HG03139 (cell line): ENCODE data around the gene STON1.
"Not testable (repeated sequence)": the region's sequence is repeated elsewhere in the genome, so short reads cannot be mapped to it uniquely, and the experiment has no call there.

Source experiments
- ATAC-seq: cut with Tn5 transposase; IDR thresholded peaks from one replicate; pipeline ENCODE4 v1.9.1; 2021; ENCODE audit not compliant: unreplicated experiment

STON1 gene

DNA sequence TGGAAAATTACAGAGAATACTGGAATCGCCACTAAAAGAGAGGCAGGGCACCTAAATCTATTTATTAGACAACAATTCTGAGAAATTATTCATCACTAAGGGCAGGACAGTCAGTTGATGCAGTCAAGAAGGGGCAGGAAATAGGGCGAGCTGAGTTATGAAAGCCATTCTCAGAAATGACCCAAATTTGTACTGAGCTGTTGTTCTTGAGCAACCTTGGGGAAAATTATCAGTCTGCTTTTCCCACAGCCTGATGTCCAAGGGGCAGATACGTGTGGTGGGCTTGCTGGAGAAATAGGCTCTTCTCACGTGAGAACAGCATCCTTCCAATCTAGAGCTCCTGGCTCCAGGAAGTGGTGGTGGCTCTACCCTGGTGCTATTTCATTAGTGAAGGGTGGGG, 38.6 kb downstream of the STON1 start:
- no peak for ATAC-seq

DNA sequence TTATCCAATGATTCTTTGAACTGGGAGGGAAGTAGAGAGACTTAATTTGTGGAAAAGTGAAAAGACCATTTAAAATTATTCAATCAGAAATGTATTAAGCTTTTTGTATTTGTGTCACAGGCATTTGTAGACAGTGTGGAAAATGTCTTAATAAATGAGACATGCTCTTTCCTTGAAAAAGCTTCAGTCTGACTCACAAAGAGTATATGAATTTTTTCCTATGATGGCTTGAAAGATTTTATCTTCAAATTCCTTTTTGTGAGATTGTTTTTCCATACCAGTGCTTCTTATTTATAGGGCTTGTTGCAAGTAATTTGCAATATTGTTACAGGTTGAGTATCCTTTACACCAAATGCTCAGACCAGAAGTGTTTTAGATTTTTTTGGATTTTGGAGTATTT, 39.5 kb downstream of the STON1 start:
- no peak for ATAC-seq

DNA sequence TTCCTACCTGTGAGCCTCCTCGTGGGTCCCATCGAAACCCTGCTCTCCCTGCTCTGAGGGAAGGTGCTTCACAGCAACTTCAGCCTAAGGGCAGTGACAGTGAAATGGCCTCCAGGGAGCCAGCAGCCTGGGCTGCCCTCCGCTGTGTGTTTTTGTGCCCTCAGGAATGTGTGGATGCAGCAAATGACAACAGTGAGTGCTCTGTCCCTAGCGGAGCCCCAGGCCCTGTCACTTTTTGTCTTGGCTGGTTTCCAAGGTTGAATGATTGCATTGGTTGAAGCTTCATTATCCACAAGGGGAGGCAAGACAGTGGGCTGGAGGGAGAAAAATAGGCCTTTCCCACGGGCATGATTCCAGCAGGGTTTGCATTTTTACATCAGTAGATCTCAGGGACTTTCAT, 42.9 kb downstream of the STON1 start:
- no peak for ATAC-seq

DNA sequence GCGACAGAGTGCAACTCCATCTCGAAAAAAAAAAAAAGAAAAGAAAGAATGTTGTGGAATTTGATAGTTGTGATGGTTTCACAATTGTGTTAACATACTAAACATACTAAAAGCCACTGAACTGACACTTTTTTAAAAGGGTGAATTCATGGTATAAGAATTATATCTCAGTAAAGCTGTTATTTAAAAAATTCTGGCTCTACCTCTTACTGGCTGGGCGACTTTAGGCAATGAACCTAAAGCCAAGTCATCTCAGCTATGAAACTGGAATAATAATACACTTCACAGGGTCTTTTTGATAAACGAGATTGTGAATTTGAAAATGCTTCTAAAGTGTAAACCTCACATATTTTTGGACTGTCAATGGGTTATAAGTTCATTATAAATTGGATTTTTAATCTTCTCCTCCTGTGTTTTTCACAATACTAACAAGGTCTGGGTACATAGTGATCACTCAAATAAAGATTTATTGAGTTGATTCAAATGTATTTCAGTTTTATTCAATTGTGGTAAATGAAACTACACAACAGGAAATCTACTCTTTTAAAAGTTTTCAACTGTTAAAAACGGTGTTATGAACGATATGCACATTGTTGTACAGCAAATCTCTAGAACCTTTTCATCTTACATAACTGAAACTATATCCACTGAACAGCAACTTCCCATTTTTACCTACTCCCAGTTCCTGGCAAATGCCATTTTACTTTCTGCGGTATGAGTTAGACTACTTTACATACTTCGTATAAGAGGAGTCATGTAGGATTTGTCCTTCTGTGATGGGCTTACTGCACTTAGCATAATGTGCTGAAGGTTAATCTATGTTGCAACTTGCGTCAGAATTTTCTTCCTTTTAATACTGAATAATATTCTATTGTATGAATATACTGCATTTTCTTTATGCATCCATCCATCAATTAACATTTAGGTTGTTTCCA, 44.7 kb downstream of the STON1 start:
- no peak for ATAC-seq

DNA sequence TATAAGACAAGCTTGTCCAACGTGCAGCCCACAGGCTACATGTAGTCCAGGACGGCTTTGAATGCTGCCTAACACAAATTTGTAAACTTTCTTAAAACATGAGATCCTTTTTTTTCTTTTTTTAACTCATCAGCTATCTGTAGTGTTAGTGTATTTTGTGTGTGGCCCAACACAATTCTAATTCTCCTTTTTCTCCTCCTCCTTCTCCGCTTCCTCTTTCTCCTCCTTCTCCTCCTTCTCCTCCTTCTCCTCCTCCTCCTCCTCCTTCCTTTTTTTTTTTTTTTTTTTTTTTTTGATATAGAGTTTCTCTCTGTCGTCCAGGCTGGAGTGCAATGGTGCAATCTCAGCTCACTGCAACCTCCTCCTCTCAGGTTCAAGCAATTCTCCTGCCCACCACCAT, 48.4 kb downstream of the STON1 start:
- no peak for ATAC-seq

DNA sequence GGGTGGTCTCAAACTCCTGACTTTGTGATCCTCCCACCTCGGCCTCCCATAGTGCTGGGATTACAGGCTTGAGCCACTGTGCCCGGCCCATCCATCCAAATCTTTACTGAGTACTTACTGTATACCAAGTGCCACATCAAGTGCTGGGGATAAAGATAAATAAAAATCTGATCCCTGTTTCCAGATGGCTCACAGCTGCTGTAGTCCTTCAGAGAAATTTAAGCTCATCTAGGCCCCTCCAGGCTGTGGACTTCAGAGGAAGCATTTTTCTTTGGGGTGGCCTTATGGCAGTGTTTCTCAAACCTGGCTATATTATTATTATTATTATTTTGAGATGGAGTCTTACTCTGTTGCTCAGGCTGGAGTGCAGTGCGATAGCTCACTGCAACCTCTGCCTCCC, 54.0 kb downstream of the STON1 start:
- no peak for ATAC-seq

DNA sequence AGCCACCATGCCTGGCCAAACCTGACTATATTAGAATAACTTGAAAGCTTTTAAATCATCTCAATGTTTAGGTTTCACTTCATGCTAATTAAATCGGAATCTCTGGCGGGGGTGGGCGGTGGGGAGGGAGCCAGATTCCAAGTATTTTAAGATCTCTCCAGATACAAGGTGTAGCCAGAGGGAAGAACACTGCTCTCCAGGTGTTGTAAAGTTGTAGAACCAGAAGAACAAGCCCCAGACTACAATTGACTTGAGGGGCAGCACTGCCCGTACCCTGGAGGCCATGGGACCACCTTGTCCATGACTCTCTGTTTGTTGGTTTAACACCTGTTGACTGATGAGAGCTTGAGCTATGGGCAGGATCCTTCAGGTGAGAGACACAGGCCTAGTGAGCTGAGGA, 54.6 kb downstream of the STON1 start:
- no peak for ATAC-seq

DNA sequence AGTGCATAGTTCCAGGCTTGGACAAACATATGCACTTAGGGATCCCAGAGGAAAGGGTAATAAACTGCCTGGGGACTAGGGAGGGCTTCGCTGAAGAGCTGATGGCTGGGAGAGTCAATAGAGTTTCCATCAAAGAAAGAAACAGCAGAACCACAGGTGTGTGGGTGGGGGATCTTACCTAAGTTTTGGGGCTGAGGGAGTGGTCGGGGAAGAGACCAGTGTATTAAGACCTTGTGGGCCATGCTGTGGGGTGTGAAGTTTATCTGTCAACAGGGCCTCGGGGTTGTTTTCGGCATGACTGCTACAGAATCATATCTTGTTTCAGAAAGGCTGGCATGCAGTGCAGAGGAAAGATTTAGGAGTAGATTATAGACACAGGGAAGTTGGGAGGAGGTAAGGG, 56.5 kb downstream of the STON1 start:
- ATAC-seq = no peak

DNA sequence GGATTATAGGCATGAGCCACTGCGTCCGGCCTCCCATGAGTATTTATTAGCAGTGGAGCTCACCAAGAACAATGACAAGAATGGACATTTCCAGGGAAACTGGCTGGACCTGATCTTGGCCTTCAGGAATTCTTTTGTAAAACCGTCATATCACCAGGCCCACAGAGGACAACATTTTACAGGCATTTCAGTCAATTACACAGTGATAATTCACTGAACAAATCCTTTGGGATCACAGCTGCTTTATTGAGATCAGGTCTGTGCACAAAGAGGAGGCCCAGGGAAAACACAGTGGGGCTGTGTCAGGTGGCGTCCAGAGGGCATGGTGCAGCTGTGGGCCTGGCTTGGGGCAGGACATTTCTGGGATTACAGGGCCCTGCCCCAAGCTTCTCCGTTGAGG, 57.6 kb downstream of the STON1 start:
- ATAC-seq = no peak

DNA sequence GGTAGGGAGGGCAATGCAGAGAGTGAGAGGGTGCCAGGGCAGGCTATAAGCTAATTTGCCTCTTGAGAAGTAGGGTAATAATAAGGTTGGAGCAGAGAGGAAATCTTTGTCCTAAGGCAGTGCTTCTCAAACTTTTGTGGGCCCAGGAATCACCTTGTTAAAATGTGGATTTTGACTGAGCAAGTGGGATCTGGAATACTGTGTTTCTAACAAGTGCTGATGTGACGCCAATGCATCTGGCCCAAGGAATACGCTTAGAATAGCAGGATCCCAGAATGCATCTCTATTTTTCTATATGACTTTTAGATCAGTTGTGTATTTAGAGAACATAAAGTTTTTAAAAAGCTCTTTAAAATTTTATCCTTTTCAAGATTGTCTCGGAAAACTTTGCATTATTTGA, 58.0 kb downstream of the STON1 start:
- no peak for ATAC-seq

DNA sequence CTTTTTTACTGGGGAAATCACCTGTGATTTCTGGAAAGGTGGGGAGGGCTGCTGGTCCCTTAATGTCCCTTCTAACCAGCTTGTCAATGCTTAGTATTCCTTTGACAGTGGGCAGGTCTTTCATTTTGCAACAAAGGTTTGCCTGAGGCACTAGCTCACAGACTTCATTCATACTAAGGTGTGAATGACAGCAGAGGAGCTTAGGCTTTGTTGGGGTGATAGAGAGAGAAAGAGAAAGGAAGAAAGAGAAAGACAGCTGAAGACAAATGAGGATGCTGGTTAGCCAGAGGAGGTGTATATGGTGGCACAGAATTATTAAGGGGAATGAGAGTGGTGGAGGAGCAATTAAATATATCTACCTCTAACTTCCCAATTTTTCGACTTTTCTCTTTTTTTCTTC, 58.8 kb downstream of the STON1 start:
- ATAC-seq = no peak

DNA sequence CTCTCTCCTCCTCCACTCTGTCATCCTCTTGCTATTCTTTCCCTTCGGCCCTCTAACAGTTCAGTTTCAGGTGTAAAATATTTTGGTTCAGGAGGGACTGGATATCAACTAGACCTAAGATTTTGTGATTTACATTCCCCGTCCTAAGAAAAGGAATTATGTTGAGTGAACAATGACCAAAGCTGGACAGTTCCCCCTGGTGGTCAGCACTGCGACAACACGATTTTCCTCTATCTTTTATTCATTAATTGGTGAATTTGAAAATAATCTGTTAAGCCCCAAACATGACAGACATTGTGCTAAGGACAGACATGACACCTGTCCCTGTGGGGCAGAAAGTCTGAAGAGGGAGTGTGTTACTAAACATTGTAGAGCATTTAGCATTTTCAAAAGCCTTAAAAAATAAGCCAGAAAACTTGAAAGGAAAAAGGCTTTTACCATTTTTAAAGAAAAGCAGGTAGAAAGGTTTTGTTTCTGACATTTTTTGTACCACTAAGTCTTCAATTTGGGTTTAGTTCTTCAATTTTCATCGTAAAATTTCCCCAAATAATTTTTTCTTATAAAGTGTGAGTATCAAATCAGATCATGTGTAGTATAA, 59.3 kb downstream of the STON1 start:
- no peak for ATAC-seq

DNA sequence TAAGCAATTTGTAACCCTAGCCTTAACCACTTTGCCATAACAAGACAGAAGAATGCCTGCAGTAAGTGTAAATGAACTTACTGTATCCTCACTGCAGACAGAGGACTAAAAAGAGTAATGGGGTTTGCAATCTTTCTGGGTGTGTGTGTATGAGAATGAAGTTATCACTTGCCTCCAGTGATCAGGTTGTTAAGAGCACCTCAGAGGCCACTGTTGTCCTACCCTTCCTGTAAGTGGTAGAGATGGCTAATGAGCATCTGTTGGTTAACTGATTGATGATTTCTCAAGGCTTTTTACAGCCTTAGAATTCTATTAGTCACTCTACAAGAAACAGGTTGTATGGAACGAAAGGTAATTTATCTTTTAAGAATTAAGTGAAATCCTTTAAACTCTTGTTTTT, 60.1 kb downstream of the STON1 start:
- no peak for ATAC-seq

DNA sequence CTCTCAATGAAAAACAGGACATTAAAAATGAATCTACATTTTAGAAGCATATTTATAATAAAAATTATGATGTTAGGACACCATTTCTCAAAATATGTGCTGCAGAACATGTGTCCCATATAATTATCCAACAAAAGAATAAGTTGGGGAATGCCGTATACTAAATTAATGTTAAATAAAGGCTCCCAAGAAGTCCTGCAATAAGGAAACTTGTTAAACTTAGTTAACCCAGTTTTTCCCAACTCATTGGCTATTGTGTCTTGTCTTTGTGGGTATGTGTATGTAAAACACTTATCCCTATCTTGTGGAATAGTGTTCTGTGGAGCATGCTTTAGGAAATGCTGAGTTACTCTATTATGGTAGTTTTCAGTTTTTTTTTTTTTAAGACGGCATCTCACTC, 62.1 kb downstream of the STON1 start:
- ATAC-seq = no peak

DNA sequence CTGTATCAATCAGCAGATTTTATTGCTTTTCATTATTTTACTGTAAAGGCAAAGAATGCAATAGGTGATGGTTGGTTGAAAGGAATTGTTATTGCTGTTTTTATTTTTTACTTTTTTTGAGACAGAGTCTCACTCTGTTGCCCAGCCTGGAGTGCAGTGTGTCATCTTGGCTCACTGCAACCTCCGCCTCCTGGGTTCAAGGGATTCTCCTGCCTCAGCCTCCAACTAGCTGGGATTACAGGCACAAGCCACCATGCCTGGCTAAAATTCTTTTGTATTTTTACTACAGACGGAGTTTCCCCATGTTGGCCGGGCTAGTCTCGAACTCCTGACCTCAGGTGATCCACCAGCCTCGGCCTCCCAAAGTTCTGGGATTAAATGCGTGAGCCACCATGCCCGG, 66.8 kb downstream of the STON1 start:
- not testable (repeated sequence) for ATAC-seq

DNA sequence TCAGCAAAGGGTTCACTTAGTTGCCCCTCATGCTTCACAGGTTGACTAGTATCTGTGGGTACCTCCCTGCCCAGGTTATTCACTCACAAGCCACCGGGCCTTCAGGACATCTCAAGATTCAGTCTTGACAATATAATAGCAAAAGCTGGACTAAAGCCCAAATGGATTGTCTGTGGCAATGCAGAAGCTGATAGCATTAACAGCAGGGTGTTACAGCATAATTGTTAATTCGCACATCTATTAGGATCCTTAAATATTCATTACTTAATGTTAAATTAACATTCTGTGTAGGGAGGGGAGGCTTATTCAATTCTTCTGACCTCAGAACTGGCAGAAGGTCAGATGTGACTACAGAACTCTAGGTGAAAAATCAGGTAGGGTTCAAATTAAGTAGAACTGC, 67.5 kb downstream of the STON1 start:
- ATAC-seq = no peak

DNA sequence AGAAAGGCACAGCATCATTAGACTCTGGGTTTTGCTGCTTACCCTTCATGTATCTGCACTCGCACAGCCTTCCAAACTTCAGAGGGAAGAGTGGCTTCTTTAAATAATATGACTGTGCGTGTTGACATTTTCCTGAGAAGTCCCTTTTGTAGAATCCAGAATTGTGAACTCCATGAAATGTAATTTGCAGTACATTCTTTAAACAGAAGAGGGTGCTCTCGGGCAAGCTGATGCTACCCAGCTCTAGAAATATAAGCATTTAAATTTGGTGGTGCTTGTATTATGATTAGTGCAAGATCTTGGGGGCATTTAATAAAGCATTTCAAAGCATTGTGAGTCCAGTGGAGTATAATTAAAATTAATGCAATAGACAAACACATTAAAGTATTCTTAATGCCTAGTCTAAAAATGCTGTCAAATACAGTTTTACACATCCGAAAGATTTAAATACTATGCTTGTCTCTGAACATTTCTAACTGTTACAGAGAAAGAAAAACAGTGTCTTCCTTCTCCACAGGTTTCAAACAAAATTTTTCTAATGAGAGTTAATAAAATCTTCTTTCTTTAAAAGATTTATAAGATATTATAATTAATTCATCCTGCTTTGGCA, 70.4 kb downstream of the STON1 start:
- ATAC-seq = no peak

DNA sequence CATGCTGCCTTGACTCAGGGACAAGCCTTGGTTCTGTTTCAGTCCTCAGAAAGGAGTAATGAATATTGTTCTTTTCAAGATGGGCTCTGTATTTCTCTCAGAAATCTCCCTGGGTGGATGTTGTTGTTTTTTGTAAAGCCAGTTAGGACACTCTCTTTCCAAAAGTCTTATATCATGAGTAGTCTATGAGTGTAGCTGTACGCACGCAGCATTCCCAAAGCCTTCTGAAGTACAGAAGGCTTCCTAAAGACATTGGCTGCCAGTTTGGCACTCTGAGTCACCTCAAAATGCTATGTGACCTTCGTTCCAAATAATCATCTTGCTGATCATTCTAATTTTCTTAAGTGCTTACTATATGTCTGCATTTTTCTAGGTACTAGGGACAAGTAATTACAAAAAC, 71.0 kb downstream of the STON1 start:
- ATAC-seq = no peak

DNA sequence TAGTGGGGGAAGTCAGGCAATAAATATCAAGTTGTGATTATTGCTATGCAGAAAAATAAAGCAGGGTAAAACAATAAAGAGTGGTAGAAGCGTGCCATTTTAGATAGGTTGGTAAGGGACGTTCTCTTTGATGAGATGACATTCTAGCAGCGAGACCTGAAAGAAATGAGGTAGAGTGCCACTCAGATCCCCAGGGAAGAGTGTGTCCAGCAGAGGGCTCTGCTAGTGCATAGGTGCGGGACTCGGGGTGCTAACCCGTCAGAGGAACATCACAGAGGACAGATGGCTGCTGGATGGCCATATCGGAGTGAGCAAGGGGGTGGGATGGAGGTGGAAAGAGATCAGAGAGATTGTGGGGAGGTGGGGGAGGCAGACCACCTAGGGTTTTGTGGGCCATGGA, 71.4 kb downstream of the STON1 start:
- ATAC-seq = no peak

DNA sequence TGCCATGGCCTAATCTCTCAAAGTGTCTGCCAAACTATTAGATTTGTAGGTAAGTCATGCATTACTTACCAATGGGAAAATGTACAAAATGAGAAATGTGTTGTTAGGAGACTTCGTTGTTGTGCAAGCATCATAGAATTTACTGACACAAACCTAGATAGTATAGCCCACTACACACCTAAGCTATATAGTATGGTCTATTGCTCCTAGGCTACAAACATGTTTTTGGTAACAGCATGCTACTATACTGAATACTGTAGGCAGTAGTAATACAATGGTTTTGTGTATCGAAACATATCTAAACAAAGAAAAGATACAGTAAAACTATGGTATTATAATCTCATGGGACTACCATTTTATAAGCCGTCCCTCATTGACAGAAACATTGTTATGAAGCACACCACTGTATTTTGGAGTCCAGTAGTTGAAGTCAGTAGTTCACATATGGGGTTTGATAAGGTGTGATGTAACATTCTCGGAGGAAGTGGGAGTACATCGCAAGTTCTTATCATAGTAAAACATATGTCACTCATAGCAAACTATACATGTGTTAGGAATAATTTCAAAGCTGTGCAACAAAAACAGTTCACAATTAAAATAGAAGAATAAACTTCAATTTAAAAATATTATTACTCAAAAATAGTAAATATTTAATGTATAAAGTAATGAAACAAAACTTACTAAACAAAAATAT, 75.7 kb downstream of the STON1 start:
- no peak for ATAC-seq

DNA sequence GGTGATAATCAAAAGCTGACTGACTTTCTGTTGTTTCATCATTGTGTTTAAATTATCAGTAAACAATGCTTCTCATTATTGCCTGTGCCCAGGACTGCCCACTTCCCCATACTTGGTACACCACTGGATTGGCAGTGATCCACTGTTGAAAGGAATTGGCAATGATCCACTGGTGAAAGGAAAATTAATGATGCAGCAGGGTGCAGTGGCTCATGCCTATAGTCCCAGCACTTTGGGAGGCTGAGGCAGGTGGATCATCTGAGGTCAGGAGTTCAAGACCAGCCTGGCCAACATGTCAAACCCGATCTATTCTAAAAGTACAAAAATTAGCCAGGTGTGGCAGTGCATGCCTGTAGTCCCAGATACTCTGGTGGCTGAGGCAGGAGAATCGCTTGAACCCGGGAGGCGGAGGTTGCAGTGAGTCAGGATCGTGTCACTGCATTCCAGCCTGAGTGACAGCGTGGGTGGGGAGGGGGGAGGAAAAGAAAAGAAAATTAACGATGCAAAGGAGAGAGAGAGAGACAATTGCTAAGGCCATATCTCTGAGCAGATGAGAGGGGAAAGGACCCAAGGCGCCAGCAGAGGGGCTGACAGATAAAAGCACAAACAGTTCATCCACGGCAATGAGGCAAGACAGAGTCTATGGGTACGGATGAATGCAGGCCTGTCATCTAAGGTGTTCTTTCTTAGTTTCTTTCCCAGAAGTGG, 77.5 kb downstream of the STON1 start:
- no peak for ATAC-seq
